ENCODE data around the gene EGLN2.
"Not testable (repeated sequence)": the region's sequence is repeated elsewhere in the genome, so short reads cannot be mapped to it uniquely, and the experiment has no call there.

The EGLN2 gene

GRCh38 chr19:40852467-40853152 lies 53.6 kb downstream of the EGLN2 start:
- H3K4me3 ChIP-seq (ENCODE audit: low read depth, low read length); in situ Hi-C loops (cut with HindIII; ENCODE audit: low sequenced_read_pairs): not testable (repeated sequence)

More at GRCh38 chr19:40852467-40853152, 53.6 kb downstream of the EGLN2 start:
- DNase-seq (ENCODE audit: low read depth, low spot score), result not testable (repeated sequence)

Measured in astrocyte of the spinal cord (primary cell).